H1 (cell line): ENCODE data around the gene DHRS2. TPM values are rescaled to one million over a fixed set of nuclear protein-coding genes. Genes with fewer than 3 reads are reported as not detected.

Experiments
- KDM4A ChIP-seq: IDR thresholded peaks from one replicate; pipeline ENCODE4 v1.7.1; 2012; ENCODE audit warnings: low read depth, mild to moderate bottlenecking, moderate library complexity, low read length, inconsistent platforms; ENCODE audit not compliant: severe bottlenecking
- POLR2AphosphoS5 ChIP-seq: IDR thresholded peaks from 2 replicates; pipeline ENCODE4 v1.6.1; 2011; ENCODE audit warnings: low read depth, low read length
- POU5F1 ChIP-seq: IDR thresholded peaks from 2 replicates; pipeline ENCODE4 v1.6.1; 2011; ENCODE audit warnings: low read depth, mild to moderate bottlenecking, low read length, moderate library complexity
- polyA plus RNA-seq, 7 experiments: library from polyadenylated mRNA; depleted of rRNA in 3 of 7; stranded (reverse) in 5 of 7; unstranded in 2 of 7; fragments of >200 nt in 5 of 7; fragments of 200-250 nt in 2 of 7; gene quantifications; 1 replicate in 5 of 7; 2 replicates in 1 of 7; 4 replicates in 1 of 7; pipeline versions ENCODE4 v1.2.1 to v1.2.3, GENCODE V29; 2011 to 2013; ENCODE audit warnings: missing spikeins in 2 of 7, mixed read lengths in 2 of 7
- total RNA-seq: library from RNA; stranded (reverse); fragmentation: NEBNext Ultra II Directional; extraction: Animal tissue kit (Norgen Biotek cat#: 25700); gene quantifications from 2 replicates; pipeline ENCODE4 v1.2.1, GENCODE V29; 2021

DHRS2 gene
- total and polyA plus RNA-seq, 2 of the 8 experiments (the other 6 are each of a cell fraction or from before 2014, with no cell fraction given): 1.1 to 3.5 TPM

DNA sequence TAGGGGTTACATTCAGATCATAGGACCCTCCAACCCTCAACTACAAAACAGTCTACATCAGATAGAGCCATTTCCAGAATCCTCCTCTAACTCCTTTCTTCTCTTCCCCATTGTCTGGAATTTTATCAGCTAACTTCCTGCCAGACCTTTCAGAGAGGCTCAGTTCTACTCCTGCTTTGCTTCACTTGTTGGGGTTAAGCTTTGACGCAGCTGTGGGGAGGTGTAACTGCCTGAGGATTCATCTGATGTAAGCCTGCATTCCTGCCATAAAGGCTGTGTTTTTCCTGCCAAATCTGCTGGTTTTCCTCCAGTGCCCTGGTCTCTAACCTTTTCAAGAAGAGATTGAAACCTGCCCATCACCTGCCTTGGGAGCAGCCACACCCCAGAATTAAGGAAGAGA lies 16.9 kb downstream of the DHRS2 start (continued):
- TF ChIP-seq KDM4A (no peak), POLR2AphosphoS5 (no peak), POU5F1 (no peak)
